Measurements from ENCODE around the gene GRIN2A.

The GRIN2A gene

GRCh38 chr16:10220942-10221341, 38.7 kb upstream of the GRIN2A start:
- no peak for TF ChIP-seq ZFX (IDR thresholded peaks at IDR 0.05)
- TF ChIP-seq CTCF (conservative IDR thresholded peaks at IDR 0.05) = no peak

GRCh38 chr16:10219742-10220141, 37.5 kb upstream of the GRIN2A start:
- TF ChIP-seq ZFX (IDR thresholded peaks at IDR 0.05) = no peak
- no peak for TF ChIP-seq CTCF (conservative IDR thresholded peaks at IDR 0.05)

More at GRCh38 chr16:10220942-10221341, 38.7 kb upstream of the GRIN2A start:
- no peak overlapping the region for H3K27ac ChIP-seq

GRCh38 chr16:10218490-10219206, 36.4 kb upstream of the GRIN2A start:
- TF ChIP-seq ZFX (IDR thresholded peaks at IDR 0.05) = no peak
- no peak for TF ChIP-seq CTCF (conservative IDR thresholded peaks at IDR 0.05)
- no peak overlapping the region for H3K27ac ChIP-seq

More at GRCh38 chr16:10219742-10220141, 37.5 kb upstream of the GRIN2A start:
- H3K27ac ChIP-seq = no peak overlapping the region

- TF ChIP-seq ZFX (IDR thresholded peaks at IDR 0.05) (no peak), CTCF (conservative IDR thresholded peaks at IDR 0.05) (no peak)
Measured at GRCh38 chr16:10213748-10214147, 31.5 kb upstream of the GRIN2A start.

GRCh38 chr16:10210944-10211343, 28.7 kb upstream of the GRIN2A start:
- no peak overlapping the region for H3K27ac ChIP-seq
- TF ChIP-seq CTCF (conservative IDR thresholded peaks at IDR 0.05) = no peak
- no peak for TF ChIP-seq ZFX (IDR thresholded peaks at IDR 0.05)

More at GRCh38 chr16:10213748-10214147, 31.5 kb upstream of the GRIN2A start:
- H3K27ac ChIP-seq = no peak overlapping the region

DNA sequence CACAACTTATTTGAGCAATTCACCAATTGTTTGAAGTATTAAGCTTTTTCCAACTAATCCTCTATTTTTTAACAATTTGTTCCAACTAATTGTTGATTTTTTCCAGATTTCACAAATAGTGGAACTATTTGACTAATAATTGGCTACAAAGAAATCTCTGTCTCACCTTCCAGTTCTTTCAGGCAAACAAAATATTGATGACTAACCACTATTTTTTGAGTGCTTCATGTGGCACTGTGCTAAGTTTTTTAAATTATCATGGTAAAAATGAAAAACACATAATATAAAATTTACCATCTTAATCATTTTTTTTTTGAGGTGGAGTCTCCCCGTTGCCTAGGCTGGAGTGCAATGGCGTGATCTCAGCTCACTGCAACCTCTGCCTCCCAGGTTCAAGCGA, 24.6 kb upstream of the GRIN2A start:
- no peak overlapping the region for H3K27ac ChIP-seq
- TF ChIP-seq CTCF (conservative IDR thresholded peaks at IDR 0.05) = no peak
- TF ChIP-seq ZFX (IDR thresholded peaks at IDR 0.05) = no peak

- TF ChIP-seq CTCF (conservative IDR thresholded peaks at IDR 0.05) (no peak), ZFX (IDR thresholded peaks at IDR 0.05) (no peak)
- no peak overlapping the region for H3K27ac ChIP-seq
Measured at GRCh38 chr16:10206215-10206614, 24.0 kb upstream of the GRIN2A start.

Measured in C4-2B (cell line).